Measurements from ENCODE around the gene PGPEP1.
A peak's percentile ranks its signal among the peaks of the same experiment; 100 is the strongest.

Gene PGPEP1

DNA sequence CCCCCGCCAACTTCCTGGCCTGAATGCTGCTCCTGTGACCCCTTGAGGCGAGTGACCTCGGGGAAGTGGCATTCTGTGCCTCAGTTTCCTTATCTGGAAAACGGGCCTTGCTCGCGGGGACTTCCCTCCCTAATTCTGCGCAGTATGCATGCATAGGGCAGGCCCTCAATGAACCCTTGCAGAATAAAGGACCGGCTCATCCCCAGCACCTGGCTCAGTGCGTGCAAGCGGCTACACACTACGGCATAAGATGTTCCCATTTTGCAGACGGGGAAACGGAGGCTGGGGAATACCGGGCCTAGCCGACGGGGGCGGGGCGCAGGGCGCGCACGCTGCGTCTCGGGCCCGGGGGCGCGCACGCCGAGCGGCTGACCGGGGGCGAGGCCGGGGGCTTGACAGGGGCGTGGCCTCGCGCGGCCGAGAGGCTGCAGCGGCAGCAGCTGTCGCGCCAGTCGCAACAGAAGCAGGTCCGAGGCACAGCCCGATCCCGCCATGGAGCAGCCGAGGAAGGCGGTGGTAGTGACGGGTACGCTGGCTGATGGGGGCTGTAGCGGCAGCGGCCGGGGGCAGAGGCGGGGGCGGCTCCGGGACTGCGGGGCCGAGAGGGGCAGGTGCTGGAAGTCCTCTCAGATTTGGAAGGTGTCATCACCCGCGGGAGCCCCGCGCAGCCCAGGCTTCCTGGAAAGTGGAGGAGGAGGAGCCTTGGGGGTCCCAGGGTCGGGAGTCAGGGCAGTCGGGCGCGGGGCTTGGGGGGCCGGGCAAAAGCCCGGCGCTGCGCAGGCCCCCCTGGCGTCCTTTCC, at the start of gene PGPEP1:
Gene PGPEP1 (plus strand): TSS at position 409 of the 800 bp plus-strand sequence. CDS start 84 bp downstream, at position 493.
- DNase-seq, result peak; percentile 73 to 78

- no peak for DNase-seq
Observed at GRCh38 chr19:18291019-18291524, 49.3 kb upstream of the PGPEP1 start.

- DNase-seq, result peak; percentile 80 to 91
Observed at GRCh38 chr19:18291590-18292461, 48.6 kb upstream of the PGPEP1 start.

- peak; percentile 37 to 46 for DNase-seq
Observed at GRCh38 chr19:18292462-18292809, 48.0 kb upstream of the PGPEP1 start.

DNA sequence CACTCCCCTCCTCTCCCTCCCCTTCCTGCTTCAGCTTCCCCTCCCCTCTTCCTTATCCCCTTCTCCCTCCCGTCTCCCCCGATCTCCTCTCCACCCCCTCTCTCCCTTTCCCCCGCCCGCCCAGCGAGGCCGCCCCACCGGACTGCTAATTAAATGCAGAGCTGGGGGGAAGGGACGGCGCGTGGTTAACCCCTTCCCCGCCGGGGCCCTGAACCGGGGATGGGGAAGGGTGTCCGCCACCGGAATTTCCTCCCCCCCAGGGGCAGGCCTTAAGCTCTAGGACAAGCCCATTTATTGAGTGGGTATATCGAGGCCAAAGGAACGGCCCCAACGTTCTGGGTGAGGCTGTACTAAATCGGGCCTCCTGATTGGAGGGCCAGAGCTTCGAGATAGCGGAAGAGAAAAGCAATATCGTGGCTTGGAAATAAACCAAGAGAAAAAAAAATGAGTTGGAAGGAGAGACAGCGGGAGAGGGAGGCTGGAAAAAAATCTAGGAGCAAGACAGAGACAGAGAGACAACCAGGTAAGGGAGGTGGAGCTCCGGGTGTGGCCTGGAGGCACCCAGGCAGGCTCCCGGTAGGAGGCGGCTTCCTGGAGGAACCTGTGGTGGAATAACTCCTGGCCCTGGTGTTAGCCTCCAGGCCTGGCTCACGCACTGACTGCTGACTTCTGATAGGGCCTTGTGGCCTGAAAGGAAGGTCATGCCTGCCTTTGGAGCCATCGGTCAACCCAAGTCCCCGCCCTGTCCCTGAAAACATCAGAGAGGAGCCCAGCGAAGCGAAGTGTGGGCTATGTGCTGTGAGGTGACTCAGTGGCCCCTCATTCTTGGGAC, 47.4 kb upstream of the PGPEP1 start:
- peak; percentile 56 to 74 for DNase-seq

DNA sequence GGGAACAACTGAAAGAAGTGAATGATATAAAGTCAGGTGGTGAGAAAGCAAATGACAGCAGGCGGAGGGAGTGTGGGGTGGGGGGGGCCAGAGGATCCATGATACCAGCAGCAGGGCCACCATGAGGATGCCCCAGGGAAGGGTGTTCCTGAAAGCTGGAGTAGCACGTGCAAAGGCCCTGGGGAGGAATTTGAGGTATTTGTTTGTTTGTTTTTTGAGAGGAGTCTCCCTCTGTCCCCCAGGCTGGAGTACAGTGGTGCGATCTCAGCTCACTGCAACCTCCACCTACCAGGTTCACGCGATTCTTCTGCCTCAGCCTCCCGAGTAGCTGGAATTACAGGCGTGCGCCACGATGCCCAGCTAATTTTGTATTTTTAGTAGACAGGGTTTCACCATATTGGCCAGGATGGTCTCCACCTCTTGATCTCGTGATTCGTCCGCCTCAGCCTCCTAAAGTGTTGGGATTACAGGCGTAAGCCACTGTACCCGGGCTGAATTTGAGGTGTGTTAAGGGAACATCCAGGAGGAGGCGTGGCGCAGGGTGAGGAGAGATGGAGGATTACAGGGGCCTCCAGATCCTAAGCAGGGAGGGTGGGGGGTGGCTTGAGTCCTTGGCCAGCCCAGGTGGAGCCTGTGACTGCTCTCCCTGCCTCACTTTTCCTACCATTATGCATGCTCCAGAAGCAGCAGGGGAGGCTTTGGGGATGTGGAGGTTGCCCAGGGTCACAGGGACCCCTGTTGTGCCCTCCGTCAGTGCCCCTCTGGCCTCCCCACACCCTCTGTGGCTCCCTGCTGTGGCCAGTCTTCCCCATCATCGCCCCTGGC, 46.5 kb upstream of the PGPEP1 start:
- no peak for DNase-seq

GRCh38 chr19:18294467-18294864, 45.9 kb upstream of the PGPEP1 start:
- DNase-seq, result peak; percentile 91 to 95

GRCh38 chr19:18295034-18295451, 45.4 kb upstream of the PGPEP1 start:
- DNase-seq, result no peak

DNA sequence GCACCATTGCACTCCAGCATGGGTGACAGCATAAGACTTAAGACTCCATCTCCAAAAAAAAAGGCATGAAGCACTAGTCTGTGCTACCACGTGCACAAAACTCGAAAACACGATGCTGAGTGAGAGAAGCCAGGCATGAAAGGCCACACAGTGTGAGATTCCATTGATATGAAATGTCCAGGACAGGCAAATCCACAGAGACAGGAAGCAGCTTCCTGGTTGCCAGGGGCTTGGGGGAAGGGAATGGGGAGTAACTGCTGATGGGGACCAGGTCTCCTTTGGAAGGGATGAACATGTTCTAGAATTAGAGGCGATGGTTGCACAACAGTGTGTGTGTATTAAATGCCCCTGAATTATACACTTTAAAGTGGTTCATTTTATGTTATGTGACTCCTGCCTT, 43.1 kb upstream of the PGPEP1 start:
- DNase-seq, result no peak

DNA sequence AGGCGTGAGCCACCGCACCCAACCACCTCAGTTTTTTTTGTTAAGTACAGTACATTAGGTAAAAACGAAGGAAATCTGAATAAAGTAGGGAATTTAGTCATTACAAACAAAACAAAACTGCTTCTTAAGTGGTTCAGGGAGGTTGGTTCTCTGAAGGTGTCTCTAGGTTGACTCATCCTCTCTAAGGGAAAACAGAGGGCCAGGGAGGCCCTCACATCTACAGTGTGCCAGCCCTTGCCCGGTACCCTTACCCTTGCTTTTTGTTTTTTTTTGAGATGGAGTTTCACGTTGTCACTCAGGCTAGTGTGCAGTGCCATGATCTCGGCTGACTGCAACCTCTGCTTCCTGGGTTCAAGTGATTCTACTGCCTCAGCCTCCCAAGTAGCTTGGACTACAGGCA, 41.8 kb upstream of the PGPEP1 start:
- no peak for DNase-seq

DNA sequence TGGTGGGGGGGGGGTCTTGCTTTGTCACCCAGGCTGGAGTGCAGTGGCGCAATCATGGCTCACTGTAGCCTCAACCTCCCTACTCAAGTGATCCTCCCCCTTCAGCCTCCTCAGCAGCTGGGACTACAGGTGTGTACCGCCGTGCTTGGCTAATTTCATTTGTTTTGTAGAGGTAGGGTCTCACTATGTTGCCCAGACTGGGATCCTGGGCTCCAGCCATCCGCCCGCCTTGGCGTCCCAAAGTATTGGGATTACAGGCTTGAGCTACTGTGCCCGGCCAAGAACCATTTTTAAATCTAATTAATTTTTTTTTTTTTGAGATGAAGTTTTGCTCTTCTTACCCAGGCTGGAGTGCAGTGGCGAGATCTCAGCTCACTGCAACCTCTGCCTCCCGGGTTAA, 40.7 kb upstream of the PGPEP1 start:
- DNase-seq, result no peak

DNA sequence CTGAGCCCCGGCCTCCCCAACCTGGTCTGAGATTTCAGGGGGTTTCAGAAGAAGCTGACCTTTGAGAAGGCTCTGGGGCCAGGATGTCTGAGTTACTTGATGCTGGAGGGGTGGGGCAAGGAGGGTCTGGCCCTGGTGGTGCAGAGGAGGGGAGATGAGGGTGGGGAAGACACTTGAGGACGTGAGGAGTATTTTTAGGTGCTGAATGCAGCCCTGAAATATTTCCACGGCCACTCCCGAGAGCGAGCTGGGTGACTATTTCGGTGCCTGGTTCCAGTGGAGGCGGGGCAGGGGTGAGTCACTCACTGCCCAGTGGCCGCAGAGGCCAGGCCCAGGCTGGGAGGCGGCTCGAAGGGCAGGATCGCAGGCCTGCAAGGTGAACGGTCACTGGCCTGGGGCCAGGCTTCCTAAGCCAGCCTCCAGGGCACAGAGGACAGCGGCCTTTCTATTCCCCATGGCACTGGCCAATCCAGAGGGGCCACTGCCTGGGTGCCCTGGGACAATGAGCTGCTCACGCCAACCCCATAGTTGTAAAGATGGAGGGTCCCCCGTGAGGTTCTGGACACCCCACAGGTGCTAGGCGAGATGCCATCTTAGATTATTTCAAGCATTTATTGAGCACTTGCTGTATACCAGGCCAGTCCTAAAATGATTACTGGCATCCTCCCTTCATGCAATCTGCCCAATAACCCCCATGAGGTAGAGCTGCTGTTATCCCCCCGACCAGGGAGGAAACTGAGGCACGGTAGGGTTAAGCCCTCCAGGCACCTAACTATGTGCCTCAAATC, 39.3 kb upstream of the PGPEP1 start:
- DNase-seq, result no peak

DNA sequence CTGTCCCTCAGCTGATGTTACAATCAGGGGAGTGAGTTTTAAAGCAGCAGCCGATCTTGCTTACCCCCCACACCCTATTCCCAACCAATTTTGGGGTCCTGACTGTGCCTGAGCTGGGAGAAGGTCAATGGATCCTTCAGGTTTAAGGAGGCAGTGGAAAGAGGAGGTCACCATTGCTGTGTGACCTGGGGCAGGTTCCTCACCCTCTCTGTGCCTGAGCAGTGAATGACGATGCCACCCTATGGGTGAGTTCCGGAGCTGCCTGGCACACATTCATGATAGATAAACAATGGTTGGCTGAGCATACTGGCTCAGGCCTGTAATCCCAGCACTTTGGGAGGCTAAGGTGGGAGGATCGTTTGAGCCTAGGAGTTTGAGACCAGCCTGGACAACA, 38.7 kb upstream of the PGPEP1 start:
- no peak for DNase-seq

- DNase-seq, result peak in 1 of 2 donors; percentile 47
Observed at GRCh38 chr19:18304208-18304457, 36.3 kb upstream of the PGPEP1 start.

DNA sequence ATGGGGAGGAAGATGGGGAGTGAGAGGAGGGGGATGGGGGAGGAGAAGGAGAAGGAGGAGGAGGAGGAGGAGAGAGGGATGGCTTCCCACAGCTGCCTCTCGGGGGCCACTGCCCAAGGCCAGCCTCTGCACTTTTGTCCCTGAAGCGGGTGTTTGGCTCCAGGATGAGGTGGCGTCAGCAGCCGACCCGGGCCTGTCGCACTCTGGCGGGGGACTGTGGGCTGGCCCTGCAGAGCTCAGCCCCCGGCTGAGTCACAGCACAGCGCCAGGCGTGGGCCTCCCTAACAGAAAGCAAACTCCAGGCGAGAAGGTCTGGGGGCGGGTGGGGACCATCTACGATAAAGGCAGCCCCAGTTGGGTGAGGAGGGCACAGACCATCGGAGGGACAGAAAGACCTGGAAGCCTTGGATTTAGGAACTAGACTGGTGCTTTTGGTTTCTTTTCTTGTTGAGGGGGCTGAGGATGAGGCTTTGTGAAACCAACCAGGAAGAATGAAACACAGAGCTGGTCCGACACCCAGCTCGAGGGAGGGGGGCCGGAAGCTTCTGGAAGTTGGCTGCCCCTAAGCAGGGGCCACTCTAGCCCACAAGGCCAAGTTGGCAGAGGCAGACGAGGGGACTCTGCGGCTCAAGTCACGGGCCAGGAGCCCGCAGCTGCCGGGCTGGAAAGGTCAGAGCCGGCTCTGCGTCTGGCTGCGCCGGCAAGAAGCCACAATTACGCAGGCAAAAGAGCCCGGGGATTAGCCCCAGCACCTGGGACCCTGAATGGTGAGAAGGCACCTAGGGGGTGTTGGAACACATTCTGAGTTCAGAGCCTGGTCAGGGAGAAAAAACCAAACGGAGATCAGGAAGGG, 35.7 kb upstream of the PGPEP1 start:
- peak; percentile 85 to 88 for DNase-seq

DNA sequence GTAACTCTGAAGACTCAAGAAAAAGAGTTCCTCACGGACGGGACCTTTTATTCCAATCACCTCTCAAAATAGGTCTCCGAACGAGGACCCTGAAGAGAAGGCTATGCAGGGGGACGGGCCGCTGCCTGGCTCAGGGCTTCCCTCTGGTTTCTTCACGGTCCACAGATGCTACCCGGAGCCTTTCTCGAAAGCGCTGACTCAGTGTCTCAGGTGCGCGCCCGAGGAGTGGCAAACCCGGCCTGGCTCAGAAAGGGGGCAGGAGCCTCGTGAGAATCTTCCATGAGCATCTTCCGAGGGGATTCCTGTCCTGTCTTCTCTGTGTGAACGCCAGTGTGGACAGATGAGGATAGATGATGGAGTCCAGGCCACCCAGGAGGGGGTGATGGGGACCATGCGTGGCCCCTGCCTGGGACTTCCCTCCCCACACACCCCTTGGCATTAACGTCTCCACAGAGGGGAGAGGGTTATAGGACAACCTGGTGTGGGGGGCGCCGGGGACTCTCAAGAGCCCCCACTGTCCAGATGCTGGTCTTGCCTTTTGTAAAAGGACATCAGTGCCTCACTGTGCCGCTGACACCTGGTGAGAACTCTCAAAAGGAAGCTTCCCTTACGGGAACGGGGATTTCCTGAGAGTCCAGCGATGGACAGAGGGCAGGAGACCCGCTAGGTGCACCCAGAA, 34.0 kb upstream of the PGPEP1 start:
- no peak for DNase-seq

DNA sequence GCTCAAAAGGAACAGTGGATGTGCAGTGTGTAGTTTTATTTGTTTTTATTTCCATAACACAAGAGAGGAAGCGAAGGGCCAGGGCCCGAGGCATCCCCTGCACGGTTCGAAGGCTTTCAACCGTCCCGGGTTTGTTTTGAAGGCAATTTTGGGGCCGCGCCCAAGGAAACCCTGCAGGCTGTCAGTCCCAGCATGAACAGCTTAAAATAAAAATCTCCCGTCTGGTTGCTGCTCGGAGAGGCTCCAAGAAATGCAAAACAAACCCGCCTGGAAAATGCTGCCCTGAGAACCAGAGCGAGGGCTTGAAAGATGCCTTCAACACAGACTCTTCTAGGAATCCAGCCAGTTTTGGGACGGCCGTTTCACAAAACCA, 33.5 kb upstream of the PGPEP1 start:
- no peak for DNase-seq

- DNase-seq, result no peak
Observed at GRCh38 chr19:18307271-18307681, 33.1 kb upstream of the PGPEP1 start.

- DNase-seq, result no peak
Observed at GRCh38 chr19:18308051-18308947, 32.1 kb upstream of the PGPEP1 start.
